Epithelial cell of proximal tubule (primary cell): ENCODE results near the gene TAF4B. TPM values are rescaled to one million over a fixed set of nuclear protein-coding genes. Genes with fewer than 3 reads are reported as not detected.

Experiments used
- DNase-seq: peaks from one replicate; pipeline ENCODE4 v3.0.0-alpha.2; 2011; ENCODE audit warnings: low read depth
- H3K4me3 ChIP-seq: 2 replicates; pipeline ENCODE4 v1.5.1; 2011; ENCODE audit warnings: low read depth, mild to moderate bottlenecking, low read length
- CTCF ChIP-seq: conservative IDR thresholded peaks from 2 replicates; pipeline ENCODE4 v1.5.1; 2012; ENCODE audit warnings: low read depth, mild to moderate bottlenecking, low read length
- total RNA-seq: library from RNA; depleted of rRNA; stranded (reverse); fragments of >200 nt; gene quantifications from 2 replicates; pipeline ENCODE4 v1.2.3, GENCODE V29; 2015

TAF4B gene
- total RNA-seq, 1 donor from 2014 or later, result 5.7 TPM

DNA sequence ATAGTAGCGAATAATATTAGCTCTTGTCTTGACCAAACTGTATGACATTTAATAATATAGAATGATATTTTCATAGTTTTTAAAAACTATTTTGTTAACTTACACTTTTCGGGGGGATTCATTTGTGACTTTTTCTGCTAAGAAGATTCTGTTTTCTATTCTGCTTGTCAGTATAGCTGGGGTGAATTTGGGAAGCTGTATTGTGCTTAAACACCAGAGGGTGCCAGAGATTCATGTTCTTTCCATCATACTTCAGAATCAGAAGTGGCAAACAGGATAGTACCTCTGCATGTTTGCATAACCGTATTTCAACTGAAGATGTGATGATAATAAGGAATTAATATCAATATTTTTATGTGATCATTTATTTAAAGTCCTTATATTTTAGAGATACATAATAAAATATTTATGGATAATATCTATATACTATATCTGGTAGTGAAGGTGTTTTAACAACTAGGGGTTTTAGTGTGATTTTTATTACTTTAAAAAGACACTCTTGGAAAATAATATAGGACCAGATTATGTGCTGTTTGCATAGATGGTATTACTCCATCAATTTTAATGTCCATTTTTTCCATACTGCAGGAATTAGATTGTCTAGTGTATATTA lies 81.0 kb downstream of the TAF4B start:
- DNase-seq, result no peak
- no peak overlapping the region for H3K4me3 ChIP-seq
- TF ChIP-seq CTCF, result peak; percentile 81

DNA sequence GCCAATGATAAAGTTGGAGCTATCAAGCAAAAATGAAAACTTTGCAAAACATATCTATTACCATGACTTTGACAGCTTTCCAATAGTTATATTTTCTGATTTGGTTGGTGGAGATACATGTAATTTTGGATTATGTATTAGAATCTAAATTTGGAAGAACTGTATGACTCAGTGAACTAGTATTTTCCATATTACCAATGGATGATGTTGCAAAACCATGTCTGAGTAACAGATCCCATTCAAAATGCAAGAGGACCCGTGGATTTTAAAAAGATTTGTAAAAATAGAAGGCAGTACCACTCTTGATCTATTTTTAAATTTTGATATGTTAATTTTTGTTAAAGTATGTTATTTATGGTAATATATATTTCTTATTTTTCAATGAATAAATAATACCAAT lies 83.0 kb downstream of the TAF4B start:
- DNase-seq, result no peak

DNA sequence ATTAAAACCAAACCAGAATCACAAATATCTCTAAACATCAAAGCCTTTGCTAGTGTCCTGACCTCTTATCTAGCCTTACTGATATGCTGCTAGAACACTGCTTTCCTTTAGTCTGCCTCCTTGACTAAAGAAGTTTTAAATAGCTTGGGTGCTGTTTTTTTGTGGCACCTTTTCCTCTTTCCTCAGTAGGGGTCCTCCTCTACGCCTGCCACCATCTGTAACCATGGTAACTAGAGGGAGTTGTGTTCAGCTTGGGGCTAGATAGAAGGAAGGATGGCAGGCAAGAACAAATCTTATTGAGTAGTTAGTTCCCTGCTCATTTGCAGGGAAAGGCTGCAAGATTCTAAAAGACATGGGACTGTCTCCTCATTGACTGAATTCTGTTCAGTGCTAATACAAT lies 86.0 kb downstream of the TAF4B start:
- no peak for TF ChIP-seq CTCF
- no peak overlapping the region for H3K4me3 ChIP-seq
- DNase-seq, result no peak

More for the DNA sequence above, 83.0 kb downstream of the TAF4B start:
- TF ChIP-seq CTCF, result no peak
- no peak overlapping the region for H3K4me3 ChIP-seq

DNA sequence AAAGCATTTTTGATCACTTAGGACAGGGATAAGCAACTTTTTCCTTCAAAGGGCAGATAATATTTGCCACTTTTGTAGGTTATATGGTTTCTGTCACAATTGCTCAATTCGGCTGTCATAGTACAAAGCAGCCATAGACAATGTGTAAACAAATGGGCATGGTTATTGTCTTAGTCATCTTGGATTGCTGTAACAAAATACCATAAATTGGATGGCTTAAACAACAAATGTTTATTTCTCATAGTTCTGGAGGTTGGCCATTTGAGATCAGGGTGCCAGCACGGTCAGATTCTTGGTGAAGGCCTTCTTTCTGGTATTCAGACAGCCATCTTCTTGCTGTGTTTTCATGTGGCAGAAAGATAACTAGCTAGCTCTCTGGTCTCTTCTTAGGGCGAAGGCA lies 91.2 kb downstream of the TAF4B start:
- no peak for DNase-seq
- TF ChIP-seq CTCF, result no peak
- H3K4me3 ChIP-seq, result no peak overlapping the region

GRCh38 chr18:26320686-26321085 lies 94.4 kb downstream of the TAF4B start:
- no peak overlapping the region for H3K4me3 ChIP-seq
- TF ChIP-seq CTCF, result no peak
- DNase-seq, result no peak

DNA sequence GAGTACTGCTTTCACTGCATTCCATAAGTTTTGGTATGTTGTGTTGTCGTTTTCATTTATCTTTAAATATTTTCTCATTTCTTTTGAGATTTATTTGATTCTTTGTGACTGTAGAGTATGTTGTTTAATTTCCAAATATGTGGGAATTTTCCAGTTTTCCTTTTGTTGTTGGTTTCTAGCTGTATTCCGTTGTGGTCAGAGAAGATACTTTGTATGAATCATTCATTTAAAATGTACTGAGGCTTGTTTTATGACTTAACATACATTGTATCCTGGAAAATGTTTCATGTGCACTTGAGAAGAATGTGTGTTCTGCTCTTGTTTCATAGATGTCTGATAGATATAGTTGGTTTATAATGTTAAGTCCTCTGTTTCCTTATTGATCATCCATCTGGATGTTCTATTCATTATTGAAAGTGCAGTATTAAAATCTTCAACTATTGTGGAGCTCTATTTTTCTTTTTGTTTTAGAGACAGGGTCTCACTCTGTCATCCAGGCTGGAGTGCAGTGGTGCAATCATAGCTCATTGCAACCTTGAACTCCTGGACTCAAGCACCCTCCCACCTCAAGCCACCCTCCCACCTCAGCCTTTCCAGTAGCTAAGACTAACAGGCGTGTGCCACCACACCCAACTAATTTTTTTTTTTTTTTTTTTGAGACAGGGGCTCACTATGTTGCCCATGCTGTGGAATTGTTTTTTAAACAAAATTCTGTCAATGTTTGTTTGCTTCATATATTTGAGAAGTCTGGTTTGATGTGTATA lies 96.8 kb downstream of the TAF4B start:
- H3K4me3 ChIP-seq, result no peak overlapping the region
- no peak for TF ChIP-seq CTCF
- DNase-seq, result no peak

DNA sequence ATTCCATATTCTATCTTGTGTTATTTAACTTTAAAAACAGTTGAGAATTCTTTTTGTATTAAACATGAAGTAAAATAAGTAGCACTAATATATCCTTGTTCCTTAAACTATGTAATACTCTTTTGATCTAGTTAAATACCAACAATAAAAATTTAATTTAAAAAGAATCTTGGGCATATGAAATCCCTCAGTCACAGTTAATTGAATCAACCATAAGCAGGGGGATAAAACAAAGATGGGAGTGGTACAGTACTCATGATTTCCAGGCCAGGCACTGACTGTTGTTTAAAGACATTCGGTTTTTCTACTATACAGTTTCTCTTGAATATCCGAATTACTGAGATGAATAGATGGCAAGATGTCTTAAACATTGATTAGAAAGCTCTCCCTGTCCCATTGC lies 99.5 kb downstream of the TAF4B start:
- H3K4me3 ChIP-seq, result no peak overlapping the region
- no peak for TF ChIP-seq CTCF
- DNase-seq, result no peak
